NCI-H1417 (cell line): ENCODE results near the gene EPHA4.
A peak's percentile ranks its signal among the peaks of the same experiment; 100 is the strongest.
"Not testable (repeated sequence)": the region's sequence is repeated elsewhere in the genome, so short reads cannot be mapped to it uniquely, and the experiment has no call there.

ENCODE experiments used
- DNase-seq, 3 experiments: peaks; one replicate each; lab custom pipeline; 2025; lab: John Stamatoyannopoulos, UW

The EPHA4 gene

GRCh38 chr2:221539246-221539645 lies 32.9 kb downstream of the EPHA4 start:
- DNase-seq: no peak

GRCh38 chr2:221535824-221536223 lies 36.3 kb downstream of the EPHA4 start:
- DNase-seq: no peak

GRCh38 chr2:221533299-221533698 lies 38.8 kb downstream of the EPHA4 start:
- DNase-seq: peak in 1 of 3 experiments; percentile 6

GRCh38 chr2:221532641-221533040 lies 39.5 kb downstream of the EPHA4 start:
- no peak for DNase-seq

GRCh38 chr2:221530653-221531037 lies 41.5 kb downstream of the EPHA4 start:
- DNase-seq: no peak

DNA sequence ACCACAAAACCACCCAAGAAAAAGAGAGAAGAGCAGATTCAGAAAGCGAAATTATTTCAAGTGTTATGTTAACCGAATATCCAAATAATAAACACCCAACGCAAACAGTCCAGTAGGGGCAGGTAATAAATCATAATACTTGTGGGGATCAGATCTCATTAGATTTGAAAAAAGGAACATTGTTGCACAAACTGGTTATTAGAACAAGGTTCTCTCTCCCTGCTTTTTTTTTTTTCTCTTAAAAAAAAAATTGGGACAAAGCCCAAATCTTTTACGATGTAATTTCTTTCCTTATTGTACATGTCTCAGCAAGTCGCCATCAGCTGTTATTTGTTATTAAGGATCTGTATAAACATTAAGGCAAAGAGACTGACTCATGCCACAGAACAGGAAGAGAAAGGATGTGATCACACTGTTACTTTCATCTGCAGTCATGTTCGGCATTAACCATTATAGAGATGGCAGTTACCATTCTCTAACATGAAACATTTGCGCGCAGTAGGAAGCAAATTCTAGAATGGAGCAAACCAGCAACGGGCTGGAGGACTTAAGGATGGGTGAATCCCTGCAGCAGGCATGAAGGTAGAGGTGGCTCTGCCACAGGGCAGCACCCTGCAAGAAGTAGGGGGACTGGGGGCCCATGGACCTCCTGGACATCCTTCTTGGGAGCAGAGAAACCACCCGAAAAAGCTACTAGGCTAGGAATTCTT lies 42.0 kb downstream of the EPHA4 start:
- peak in 2 of 3 experiments; percentile 36 to 78 for DNase-seq

- peak in 1 of 3 experiments; percentile 36 for DNase-seq
Observed at GRCh38 chr2:221529177-221529942, 42.7 kb downstream of the EPHA4 start.

- DNase-seq: no peak
Observed at GRCh38 chr2:221527776-221528309, 44.3 kb downstream of the EPHA4 start.

- no peak for DNase-seq
Observed at GRCh38 chr2:221524158-221524557, 47.9 kb downstream of the EPHA4 start.

- DNase-seq: no peak
Observed at GRCh38 chr2:221521233-221521845, 50.8 kb downstream of the EPHA4 start.

DNA sequence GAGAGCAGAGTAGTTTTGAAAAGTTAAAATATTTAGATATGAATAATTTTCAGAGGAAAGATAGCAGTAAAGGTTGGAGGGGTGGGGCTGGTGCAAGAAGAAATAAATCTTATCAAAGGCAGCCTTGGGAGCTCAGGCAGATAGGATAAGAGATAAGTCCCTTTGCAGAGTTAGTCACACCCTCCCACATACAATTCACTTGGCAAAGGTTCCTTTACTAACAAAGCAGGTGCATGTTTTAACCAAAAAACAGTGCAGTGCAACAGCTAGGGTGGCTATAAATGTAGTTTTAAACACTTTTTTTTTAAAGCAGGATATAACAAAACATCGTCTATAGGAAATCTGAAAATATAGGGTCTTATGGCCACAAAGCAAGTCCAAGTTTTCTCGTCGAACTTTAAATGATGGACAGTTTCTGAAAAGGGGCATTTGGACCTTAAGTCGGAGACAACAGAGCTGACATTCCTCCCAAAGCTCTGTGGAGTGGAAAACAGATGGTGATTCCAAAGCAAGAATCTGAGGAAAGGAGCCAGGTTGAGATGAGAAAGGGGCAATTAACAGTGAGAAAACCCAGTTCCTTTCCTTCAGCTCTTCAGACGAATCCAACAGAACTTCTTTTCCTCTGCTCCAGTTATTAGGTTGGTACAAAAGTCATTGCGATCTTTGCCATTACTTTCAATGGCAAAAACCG lies 53.0 kb downstream of the EPHA4 start:
- no peak for DNase-seq

DNA sequence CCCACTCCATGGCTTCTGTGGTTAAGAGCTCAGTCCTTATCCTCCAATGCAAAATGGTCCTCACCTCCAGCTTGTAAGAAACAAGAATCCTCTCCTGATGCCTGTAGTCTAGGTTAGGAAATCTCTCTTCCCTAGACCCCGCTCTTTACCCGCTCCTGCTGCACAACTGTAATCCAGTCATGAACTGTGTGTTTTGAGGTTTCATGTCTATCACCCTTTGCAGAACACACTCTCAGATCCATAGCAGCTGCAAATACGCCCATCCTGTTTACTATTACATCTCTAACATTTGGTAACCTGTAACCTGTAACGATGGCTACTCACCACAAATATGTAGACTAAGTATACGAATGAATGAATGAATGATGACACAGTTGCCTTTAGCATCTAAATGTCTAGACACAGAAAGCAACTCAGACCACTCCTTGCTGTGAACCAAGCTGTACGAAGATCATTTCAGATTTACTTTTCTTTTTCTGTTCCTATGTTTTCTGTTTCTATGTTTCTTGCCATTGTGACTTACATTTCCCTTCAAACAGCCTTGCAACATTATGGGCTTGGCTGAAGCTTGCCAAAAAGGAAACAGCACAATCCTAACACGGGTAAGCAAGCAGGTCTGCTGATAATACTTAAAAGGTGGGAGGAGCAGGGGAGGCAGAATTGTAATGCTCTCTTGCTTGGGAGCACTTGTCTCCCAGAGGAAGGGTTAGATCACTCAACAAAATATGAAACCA lies 53.7 kb downstream of the EPHA4 start:
- DNase-seq: no peak

GRCh38 chr2:221517696-221518151 lies 54.4 kb downstream of the EPHA4 start:
- peak in 1 of 3 experiments; percentile 11 for DNase-seq

- DNase-seq: no peak
Observed at GRCh38 chr2:221517146-221517695, 54.9 kb downstream of the EPHA4 start.

GRCh38 chr2:221515864-221516263 lies 56.2 kb downstream of the EPHA4 start:
- no peak for DNase-seq

DNA sequence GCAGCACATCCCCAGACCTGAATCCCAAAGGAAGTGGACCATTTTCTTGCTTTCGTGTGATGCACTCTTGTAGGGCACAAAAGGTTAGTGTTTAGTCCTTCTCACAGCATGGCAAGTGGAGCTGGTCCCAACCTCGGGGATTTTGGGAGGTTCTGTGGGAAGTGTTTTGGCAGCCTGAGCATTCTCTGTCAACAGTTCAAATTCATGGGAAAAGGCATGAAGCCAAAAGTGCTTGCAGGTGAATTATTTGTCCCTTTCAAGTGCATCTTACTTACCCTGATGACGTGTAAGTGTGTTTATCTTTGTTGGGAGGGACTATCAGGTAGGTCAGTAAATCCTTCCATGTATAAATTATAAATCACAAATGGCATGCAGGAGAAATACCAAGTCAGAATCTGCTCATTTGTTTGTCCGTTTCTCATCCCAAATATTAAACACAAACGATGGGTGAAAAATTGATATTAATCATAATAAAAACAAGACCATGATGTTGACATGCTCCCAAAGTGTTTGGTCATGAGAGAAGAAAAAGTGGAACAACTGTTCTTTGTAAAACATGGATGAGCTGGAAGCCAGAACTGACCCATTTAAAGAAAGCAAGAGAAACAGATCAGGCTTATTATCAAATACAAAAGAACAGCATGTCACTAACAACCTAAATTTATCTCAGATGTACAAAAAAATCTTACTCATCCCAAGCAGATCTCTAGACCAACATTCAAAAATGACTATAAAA lies 57.6 kb downstream of the EPHA4 start:
- DNase-seq: peak in 2 of 3 experiments; percentile 9 to 23

- peak in 2 of 3 experiments; percentile 23 to 69 for DNase-seq
Observed at GRCh38 chr2:221513232-221513631, 58.9 kb downstream of the EPHA4 start.

DNA sequence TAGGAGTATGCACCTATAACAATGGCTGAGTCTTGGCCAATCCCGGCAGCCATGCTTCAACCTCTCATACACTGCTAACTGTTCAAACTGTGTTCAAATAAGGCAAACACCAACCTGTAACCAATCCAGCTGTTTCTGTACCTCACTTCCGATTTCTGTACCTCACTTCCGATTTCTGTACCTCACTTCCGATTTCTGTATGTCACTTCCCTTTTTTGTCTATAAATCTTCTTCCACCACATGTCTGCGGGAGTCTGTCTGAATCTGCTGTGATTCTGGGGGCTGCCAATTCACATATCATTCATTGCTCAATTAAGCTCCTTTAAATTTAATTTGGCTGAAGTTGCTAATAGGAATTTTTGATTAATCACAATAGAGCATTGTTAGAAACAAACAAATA lies 60.8 kb downstream of the EPHA4 start:
- DNase-seq: not testable (repeated sequence)

GRCh38 chr2:221506469-221506868 lies 65.6 kb downstream of the EPHA4 start:
- DNase-seq: no peak

- no peak for DNase-seq
Observed at GRCh38 chr2:221505605-221506004, 66.5 kb downstream of the EPHA4 start.
